ENCODE measurements around the gene PDXDC1.
"Not testable (repeated sequence)": the region's sequence is repeated elsewhere in the genome, so short reads cannot be mapped to it uniquely, and the experiment has no call there.

GRCh38 chr16:15028345-15028715 lies 53.5 kb downstream of the PDXDC1 start:
- not testable (repeated sequence) for TF ChIP-seq CTCF (IDR thresholded peaks at IDR 0.05); ZFX (IDR thresholded peaks at IDR 0.05; ENCODE audit: borderline replicate concordance)
